SU-DHL-6 (cell line): ENCODE data around the gene CDR2L.

Source experiments
- H2AFZ ChIP-seq: fragments of 200-600 bp; sonication (generic); 2 replicates; pipeline ENCODE4 v1.6.1; 2014; ENCODE audit warnings: low read depth, mild to moderate bottlenecking, moderate library complexity, mixed read lengths, antibody characterized with exemption, low read length; ENCODE audit not compliant: severe bottlenecking
- H3F3A ChIP-seq: fragments of 200-600 bp; shearing (Covaris generic); 2 replicates; pipeline ENCODE4 v1.6.0; 2016; ENCODE audit warnings: antibody characterized with exemption, mild to moderate bottlenecking; ENCODE audit not compliant: insufficient read depth
- H3K27ac ChIP-seq: fragments of 200-600 bp; sonication (generic); 2 replicates; pipeline ENCODE4 v1.5.1; 2016; ENCODE audit warnings: low read depth, mild to moderate bottlenecking, low read length, moderate library complexity, mixed read lengths
- H3K27me3 ChIP-seq: fragments of 200-600 bp; sonication (generic), shearing (Covaris generic); 2 replicates; pipeline ENCODE4 v1.6.0; 2014; ENCODE audit warnings: mild to moderate bottlenecking, low read length
- H3K36me3 ChIP-seq: fragments of 200-600 bp; sonication (generic); 2 replicates; pipeline ENCODE4 v1.6.1; 2014; ENCODE audit warnings: mild to moderate bottlenecking, low read length, mixed read lengths
- H3K4me2 ChIP-seq: fragments of 300-600, 200-600 bp; shearing (Covaris generic), sonication (generic); 2 replicates; pipeline ENCODE4 v1.6.0; 2014; ENCODE audit warnings: low read length, low read depth, mild to moderate bottlenecking; ENCODE audit not compliant: poor library complexity, severe bottlenecking
- H3K4me3 ChIP-seq: fragments of 200-600 bp; sonication (generic); 2 replicates; pipeline ENCODE4 v1.5.1; 2014; ENCODE audit warnings: antibody characterized with exemption, low read length, mild to moderate bottlenecking, mixed read lengths; ENCODE audit not compliant: insufficient read depth, poor library complexity, severe bottlenecking
- H3K79me2 ChIP-seq: fragments of 200-600 bp; sonication (generic); 2 replicates; pipeline ENCODE4 v1.6.1; 2014; ENCODE audit warnings: mild to moderate bottlenecking, low read length, moderate library complexity; ENCODE audit not compliant: insufficient read depth
- H3K9ac ChIP-seq: fragments of 200-600 bp; sonication (generic); 2 replicates; pipeline ENCODE4 v1.7.0; 2014; ENCODE audit warnings: mild to moderate bottlenecking, low read length
- H3K9me2 ChIP-seq: fragments of 200-600 bp; sonication (generic); replicated peaks from 2 replicates; pipeline ENCODE4 v1.6.1; 2014; ENCODE audit warnings: low read length; ENCODE audit not compliant: insufficient read depth
- H3K9me3 ChIP-seq: fragments of 200-600 bp; sonication (generic); 2 replicates; pipeline ENCODE4 v1.6.1; 2014; ENCODE audit warnings: low read length, mixed read lengths; ENCODE audit not compliant: insufficient read depth
- H4K20me1 ChIP-seq: fragments of 200-600 bp; sonication (generic); 2 replicates; pipeline ENCODE4 v1.6.1; 2014; ENCODE audit warnings: low read depth, mild to moderate bottlenecking, antibody characterized with exemption, low read length, moderate library complexity, mixed read lengths
- EZH2phosphoT487 ChIP-seq: fragments of 200-600 bp; sonication (generic), shearing (Covaris generic); conservative IDR thresholded peaks from 2 replicates; pipeline ENCODE4 v1.6.1; 2018; ENCODE audit warnings: mild to moderate bottlenecking, antibody characterized with exemption, low read length, moderate library complexity, mixed read lengths
- TF ChIP-seq, protein P1 (sequence below): fragments of 200-600 bp; sonication (generic); IDR thresholded peaks from one replicate; pipeline ENCODE4 v1.5.1; 2017; ENCODE audit warnings: antibody characterized with exemption, mild to moderate bottlenecking, low read length, moderate library complexity; ENCODE audit not compliant: insufficient read depth, poor library complexity, severe bottlenecking

Gene CDR2L

DNA sequence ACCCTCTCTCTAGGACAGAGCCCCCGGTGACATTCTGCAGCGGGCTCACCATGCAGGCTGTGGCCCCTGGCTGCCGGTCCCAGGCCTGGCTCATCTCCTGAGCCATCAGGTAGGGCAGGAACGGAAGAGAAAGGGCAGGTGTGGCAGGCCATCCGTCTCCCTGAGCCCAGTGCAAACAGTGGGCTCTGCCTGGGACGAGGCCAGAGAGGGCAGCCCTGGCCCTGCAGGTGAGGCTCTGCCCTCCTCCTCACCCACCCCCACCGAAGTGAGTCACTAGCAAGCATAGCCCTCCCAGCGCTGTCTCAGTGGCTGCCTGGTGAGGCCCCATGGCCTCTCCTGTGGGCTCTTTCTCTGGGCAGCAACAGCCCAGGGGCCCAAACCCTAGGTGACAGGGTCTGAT, 37.2 kb upstream of the CDR2L start:
- H3K9ac ChIP-seq = no peak overlapping the region
- H4K20me1 ChIP-seq = no peaks in the 10 kb centered on the region
- H3K36me3 ChIP-seq = no peaks in the 10 kb centered on the region
- H3K79me2 ChIP-seq = no peaks in the 10 kb centered on the region
- H3K27ac ChIP-seq = no peak overlapping the region
- H3K9me2 ChIP-seq = no peaks in the 10 kb centered on the region
- no peaks in the 10 kb centered on the region for H3K9me3 ChIP-seq
- H3F3A ChIP-seq = no peaks in the 10 kb centered on the region
- H3K4me2 ChIP-seq = no peak overlapping the region
- H3K27me3 ChIP-seq = no peaks in the 10 kb centered on the region
- no peak overlapping the region for H3K4me3 ChIP-seq
- no peak overlapping the region for H2AFZ ChIP-seq
- TF ChIP-seq, protein P1, sequence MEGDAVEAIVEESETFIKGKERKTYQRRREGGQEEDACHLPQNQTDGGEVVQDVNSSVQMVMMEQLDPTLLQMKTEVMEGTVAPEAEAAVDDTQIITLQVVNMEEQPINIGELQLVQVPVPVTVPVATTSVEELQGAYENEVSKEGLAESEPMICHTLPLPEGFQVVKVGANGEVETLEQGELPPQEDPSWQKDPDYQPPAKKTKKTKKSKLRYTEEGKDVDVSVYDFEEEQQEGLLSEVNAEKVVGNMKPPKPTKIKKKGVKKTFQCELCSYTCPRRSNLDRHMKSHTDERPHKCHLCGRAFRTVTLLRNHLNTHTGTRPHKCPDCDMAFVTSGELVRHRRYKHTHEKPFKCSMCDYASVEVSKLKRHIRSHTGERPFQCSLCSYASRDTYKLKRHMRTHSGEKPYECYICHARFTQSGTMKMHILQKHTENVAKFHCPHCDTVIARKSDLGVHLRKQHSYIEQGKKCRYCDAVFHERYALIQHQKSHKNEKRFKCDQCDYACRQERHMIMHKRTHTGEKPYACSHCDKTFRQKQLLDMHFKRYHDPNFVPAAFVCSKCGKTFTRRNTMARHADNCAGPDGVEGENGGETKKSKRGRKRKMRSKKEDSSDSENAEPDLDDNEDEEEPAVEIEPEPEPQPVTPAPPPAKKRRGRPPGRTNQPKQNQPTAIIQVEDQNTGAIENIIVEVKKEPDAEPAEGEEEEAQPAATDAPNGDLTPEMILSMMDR = no peak
- no peak for TF ChIP-seq EZH2phosphoT487

DNA sequence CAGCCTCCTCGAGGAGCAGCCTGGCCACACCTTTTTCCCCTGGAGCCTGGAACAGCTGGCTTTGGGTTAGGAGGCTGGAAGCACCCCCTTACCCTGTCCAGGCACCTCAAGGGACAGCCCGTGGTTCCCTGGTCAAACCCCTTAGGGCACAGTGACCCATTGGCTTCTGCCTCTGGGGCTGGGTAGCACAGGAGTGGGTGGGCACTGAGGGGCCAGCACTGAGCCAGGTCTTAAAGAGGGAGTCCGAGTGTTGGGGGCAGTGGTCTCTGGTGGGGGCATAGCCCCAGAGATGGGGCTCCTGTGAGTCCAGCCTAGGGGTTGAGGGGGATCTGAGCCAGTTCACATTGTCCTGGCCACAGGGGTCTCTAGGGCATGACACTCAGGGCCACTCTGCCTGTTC, 36.4 kb upstream of the CDR2L start:
- Histone ChIP-seq H3K9me3 (no peaks in the 10 kb centered on the region), H3K9me2 (no peaks in the 10 kb centered on the region), H3K79me2 (no peaks in the 10 kb centered on the region), H3F3A (no peaks in the 10 kb centered on the region), H3K36me3 (no peaks in the 10 kb centered on the region), H3K27me3 (no peaks in the 10 kb centered on the region), H2AFZ (no peak overlapping the region), H4K20me1 (no peaks in the 10 kb centered on the region), H3K4me3 (no peak overlapping the region), H3K27ac (no peak overlapping the region), H3K9ac (no peak overlapping the region), H3K4me2 (no peak overlapping the region)
- no peak for TF ChIP-seq EZH2phosphoT487
- TF ChIP-seq, protein P1 = no peak

DNA sequence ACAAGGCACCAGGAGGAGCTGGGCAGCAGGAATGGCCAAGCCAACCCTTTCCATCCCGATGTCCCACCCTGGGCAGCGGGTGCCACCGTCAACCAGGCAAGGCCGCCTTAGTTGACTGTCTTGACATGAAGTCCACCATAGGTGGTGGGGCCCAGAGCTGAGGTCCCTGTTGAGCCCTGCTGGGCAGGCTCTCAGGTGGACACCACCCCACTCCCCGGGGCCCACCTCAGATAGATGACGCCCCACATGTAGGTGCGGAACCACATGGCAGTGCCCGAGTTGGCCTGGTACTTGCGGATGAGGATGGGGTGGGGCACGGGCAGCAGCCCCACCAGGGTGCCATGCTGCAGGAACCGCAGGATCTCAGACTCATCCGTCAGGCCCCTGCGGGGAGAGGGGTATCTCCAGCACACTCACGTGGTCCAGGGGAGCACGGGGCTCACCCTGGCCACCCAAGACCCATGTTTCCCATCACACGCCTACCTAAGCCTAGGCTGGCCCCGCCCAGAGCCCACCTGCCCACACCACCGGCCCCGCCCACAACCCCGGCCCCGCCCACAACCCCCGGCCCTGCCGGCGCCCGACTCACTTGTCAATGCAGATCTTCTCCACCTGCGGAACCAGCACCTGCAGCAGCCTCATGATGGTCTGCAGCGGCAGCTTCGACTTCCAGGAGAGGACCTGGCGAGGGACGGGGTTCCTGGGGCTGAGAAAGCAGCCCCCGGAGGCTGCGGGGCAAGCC, 35.6 kb upstream of the CDR2L start:
- Histone ChIP-seq H4K20me1 (no peaks in the 10 kb centered on the region), H3K9me3 (no peaks in the 10 kb centered on the region), H3K4me3 (no peak overlapping the region), H3K4me2 (no peak overlapping the region), H3K27ac (no peak overlapping the region), H3F3A (no peaks in the 10 kb centered on the region), H3K79me2 (no peaks in the 10 kb centered on the region), H3K27me3 (no peaks in the 10 kb centered on the region), H3K9me2 (no peaks in the 10 kb centered on the region), H2AFZ (no peak overlapping the region), H3K9ac (no peak overlapping the region), H3K36me3 (no peaks in the 10 kb centered on the region)
- TF ChIP-seq, protein P1 = no peak
- TF ChIP-seq EZH2phosphoT487 = no peak
